Fibroblast of skin of left biceps (primary cell): ENCODE results near the gene INCENP.

Experiments used
- DNase-seq, 2 experiments: peaks; one replicate each; pipeline ENCODE4 v3.0.0-alpha.2; 2013; ENCODE audit warnings: low read depth in 2 of 2

Gene INCENP

GRCh38 chr11:62140304-62141110, 16.7 kb downstream of the INCENP start:
- no peak for DNase-seq

- no peak for DNase-seq
These were observed 17.6 kb downstream of the INCENP start for GRCh38 chr11:62141111-62142042.

GRCh38 chr11:62142043-62142375, 18.2 kb downstream of the INCENP start:
- DNase-seq, result no peak

- no peak for DNase-seq
These were observed 19.1 kb downstream of the INCENP start for GRCh38 chr11:62142921-62143320.

- DNase-seq, result no peak
These were observed 19.9 kb downstream of the INCENP start for GRCh38 chr11:62143727-62144126.

- DNase-seq, result no peak
These were observed 20.9 kb downstream of the INCENP start for GRCh38 chr11:62144641-62145255.

- DNase-seq, result no peak
These were observed 21.6 kb downstream of the INCENP start for GRCh38 chr11:62145261-62145871.

GRCh38 chr11:62146476-62147200, 22.8 kb downstream of the INCENP start:
- DNase-seq, result no peak

GRCh38 chr11:62147545-62147944, 23.7 kb downstream of the INCENP start:
- DNase-seq, result no peak

- no peak for DNase-seq
These were observed 24.6 kb downstream of the INCENP start for GRCh38 chr11:62148271-62148980.

GRCh38 chr11:62149986-62150886, 26.4 kb downstream of the INCENP start:
- no peak for DNase-seq

GRCh38 chr11:62150887-62151736, 27.3 kb downstream of the INCENP start:
- DNase-seq, result no peak

GRCh38 chr11:62151737-62152102, 27.9 kb downstream of the INCENP start:
- no peak for DNase-seq

GRCh38 chr11:62152245-62153086, 28.7 kb downstream of the INCENP start:
- no peak for DNase-seq

- DNase-seq, result no peak
These were observed 29.2 kb downstream of the INCENP start for GRCh38 chr11:62153087-62153395.

- DNase-seq, result no peak
These were observed 29.8 kb downstream of the INCENP start for GRCh38 chr11:62153617-62154016.

GRCh38 chr11:62157603-62158002, 33.8 kb downstream of the INCENP start:
- DNase-seq, result no peak

GRCh38 chr11:62166371-62166770, 42.6 kb downstream of the INCENP start:
- no peak for DNase-seq
